Measurements from ENCODE around the gene TMEM114. TPM values are rescaled to one million over a fixed set of nuclear protein-coding genes. Genes with fewer than 3 reads are reported as not detected.

The TMEM114 gene
- total RNA-seq, 1 experiment from 2014 or later = not detected

GRCh38 chr16:8611886-8612600 lies 21.7 kb upstream of the TMEM114 start:
- DNase-seq (ENCODE audit: low spot score) = peak; percentile 16

GRCh38 chr16:8611122-8611521 lies 20.8 kb upstream of the TMEM114 start:
- no peak for DNase-seq (ENCODE audit: low spot score)

GRCh38 chr16:8607214-8607613 lies 16.9 kb upstream of the TMEM114 start:
- DNase-seq (ENCODE audit: low spot score) = no peak

- no peak for DNase-seq (ENCODE audit: low spot score)
These were observed 15.2 kb upstream of the TMEM114 start for GRCh38 chr16:8605554-8605953.

GRCh38 chr16:8600144-8600775 lies 9.9 kb upstream of the TMEM114 start:
- DNase-seq (ENCODE audit: low spot score) = no peak

- no peak for DNase-seq (ENCODE audit: low spot score)
These were observed 6.3 kb upstream of the TMEM114 start for GRCh38 chr16:8596581-8596980.

- no peak for DNase-seq (ENCODE audit: low spot score)
These were observed 5.5 kb upstream of the TMEM114 start for GRCh38 chr16:8595783-8596182.

GRCh38 chr16:8594149-8594666 lies 3.9 kb upstream of the TMEM114 start:
- no peak for DNase-seq (ENCODE audit: low spot score)

GRCh38 chr16:8591451-8591850 lies 1.1 kb upstream of the TMEM114 start:
- DNase-seq (ENCODE audit: low spot score) = no peak

- DNase-seq (ENCODE audit: low spot score) = no peak
These were observed 500 bp upstream of the TMEM114 start for GRCh38 chr16:8590811-8591210.

- no peak for DNase-seq (ENCODE audit: low spot score)
These were observed 1.0 kb downstream of the TMEM114 start for GRCh38 chr16:8589057-8589899.

GRCh38 chr16:8588682-8589056 lies 1.6 kb downstream of the TMEM114 start:
- DNase-seq (ENCODE audit: low spot score) = no peak

GRCh38 chr16:8587065-8587464 lies 3.2 kb downstream of the TMEM114 start:
- no peak for DNase-seq (ENCODE audit: low spot score)

GRCh38 chr16:8585857-8586256 lies 4.5 kb downstream of the TMEM114 start:
- DNase-seq (ENCODE audit: low spot score) = no peak

GRCh38 chr16:8585041-8585440 lies 5.3 kb downstream of the TMEM114 start:
- no peak for DNase-seq (ENCODE audit: low spot score)

- no peak for DNase-seq (ENCODE audit: low spot score)
These were observed 6.6 kb downstream of the TMEM114 start for GRCh38 chr16:8583732-8584131.

- peak; percentile 49 for DNase-seq (ENCODE audit: low spot score)
These were observed 7.1 kb downstream of the TMEM114 start for GRCh38 chr16:8583199-8583598.

GRCh38 chr16:8581831-8582580 lies 8.3 kb downstream of the TMEM114 start:
- DNase-seq (ENCODE audit: low spot score) = peak; percentile 21

GRCh38 chr16:8579559-8579958 lies 10.8 kb downstream of the TMEM114 start:
- DNase-seq (ENCODE audit: low spot score) = no peak

- DNase-seq (ENCODE audit: low spot score) = no peak
These were observed 12.5 kb downstream of the TMEM114 start for GRCh38 chr16:8577678-8578304.

Data from A172 (cell line).